Measurements from ENCODE around the gene MYH8.

Gene MYH8

DNA sequence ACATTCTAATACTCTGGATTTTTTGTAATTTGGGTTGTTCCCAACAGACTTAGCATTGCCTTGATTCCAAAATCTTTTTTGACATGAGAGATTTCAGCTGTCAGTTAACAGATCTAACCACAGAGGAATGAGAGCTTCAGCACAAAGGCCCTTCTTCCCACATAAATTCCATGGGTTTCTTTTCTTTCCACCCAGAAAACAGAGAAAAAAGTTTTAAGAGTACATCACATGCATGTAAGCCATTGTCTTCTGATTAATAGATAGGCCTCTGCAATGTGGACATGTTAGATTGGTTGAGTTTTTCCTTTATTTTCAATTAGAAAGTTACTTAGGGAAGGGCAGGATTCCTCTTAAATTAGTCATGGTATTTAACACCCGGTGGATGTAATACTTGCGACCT, 939 bp downstream of the MYH8 start:
- H3K79me2 ChIP-seq (ENCODE audit: insufficient read depth, low read depth): no peaks in the 10 kb centered on the region
- no peaks in the 10 kb centered on the region for H4K20me1 ChIP-seq (ENCODE audit: insufficient read depth)
- no peak overlapping the region for H3K4me3 ChIP-seq (IDR thresholded peaks at IDR 0.05; ENCODE audit: insufficient read depth, low read depth, low read length)
- no peak for TF ChIP-seq CTCF (conservative IDR thresholded peaks at IDR 0.05; ENCODE audit: low read depth, low read length)
- H3K27ac ChIP-seq: no peak overlapping the region
- H3K27me3 ChIP-seq (ENCODE audit: insufficient read depth, low read depth): no peaks in the 10 kb centered on the region
- no peak overlapping the region for H3K9ac ChIP-seq
- no peak overlapping the region for H2AFZ ChIP-seq (ENCODE audit: low read depth)
- H3K4me1 ChIP-seq (ENCODE audit: low read depth, poor library complexity, severe bottlenecking): peaks cover 6% of the 10 kb centered on the region
- H3K36me3 ChIP-seq (ENCODE audit: insufficient read depth): no peaks in the 10 kb centered on the region
- H3K4me2 ChIP-seq: no peak overlapping the region

DNA sequence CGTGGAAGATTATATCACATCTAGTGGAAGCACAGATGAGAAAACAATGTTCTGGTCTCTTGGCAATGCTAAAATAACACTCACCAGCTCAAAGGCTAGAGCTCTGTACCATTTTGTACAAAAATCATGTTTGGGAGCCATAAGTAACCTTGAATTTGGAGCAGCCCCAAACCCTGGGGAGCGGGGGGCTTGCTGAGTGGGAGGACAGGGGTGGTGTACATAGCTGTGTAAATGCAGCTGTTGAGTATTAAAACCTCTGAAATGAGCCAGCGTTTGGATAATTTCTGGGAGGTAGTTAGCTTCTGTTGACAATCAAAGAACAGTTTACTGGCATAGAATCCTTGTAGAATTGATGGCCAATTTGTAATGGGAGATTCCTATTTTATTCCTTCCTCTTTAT, 4.3 kb downstream of the MYH8 start:
- H4K20me1 ChIP-seq (ENCODE audit: insufficient read depth): no peaks in the 10 kb centered on the region
- no peaks in the 10 kb centered on the region for H3K27me3 ChIP-seq (ENCODE audit: insufficient read depth, low read depth)
- H3K9ac ChIP-seq: no peak overlapping the region
- no peak overlapping the region for H3K4me2 ChIP-seq
- no peaks in the 10 kb centered on the region for H3K36me3 ChIP-seq (ENCODE audit: insufficient read depth)
- H3K4me1 ChIP-seq (ENCODE audit: low read depth, poor library complexity, severe bottlenecking): peaks cover 6% of the 10 kb centered on the region
- no peak for TF ChIP-seq CTCF (conservative IDR thresholded peaks at IDR 0.05; ENCODE audit: low read depth, low read length)
- H2AFZ ChIP-seq (ENCODE audit: low read depth): no peak overlapping the region
- no peak overlapping the region for H3K4me3 ChIP-seq (IDR thresholded peaks at IDR 0.05; ENCODE audit: insufficient read depth, low read depth, low read length)
- no peaks in the 10 kb centered on the region for H3K79me2 ChIP-seq (ENCODE audit: insufficient read depth, low read depth)
- no peak overlapping the region for H3K27ac ChIP-seq

- Histone ChIP-seq H3K4me2 (no peak overlapping the region), H3K36me3 (ENCODE audit: insufficient read depth) (no peaks in the 10 kb centered on the region), H3K9ac (no peak overlapping the region), H4K20me1 (ENCODE audit: insufficient read depth) (no peaks in the 10 kb centered on the region), H3K79me2 (ENCODE audit: insufficient read depth, low read depth) (no peaks in the 10 kb centered on the region), H3K27ac (no peak overlapping the region), H3K4me1 (ENCODE audit: low read depth, poor library complexity, severe bottlenecking) (no peaks in the 10 kb centered on the region), H2AFZ (ENCODE audit: low read depth) (no peak overlapping the region), H3K27me3 (ENCODE audit: insufficient read depth, low read depth) (no peaks in the 10 kb centered on the region), H3K4me3 (IDR thresholded peaks at IDR 0.05; ENCODE audit: insufficient read depth, low read depth, low read length) (no peak overlapping the region)
- no peak for TF ChIP-seq CTCF (conservative IDR thresholded peaks at IDR 0.05; ENCODE audit: low read depth, low read length)
These were observed 6.6 kb downstream of the MYH8 start for GRCh38 chr17:10415161-10415560.

GRCh38 chr17:10403589-10403988, 18.2 kb downstream of the MYH8 start:
- no peak overlapping the region for H3K27ac ChIP-seq
- no peaks in the 10 kb centered on the region for H4K20me1 ChIP-seq (ENCODE audit: insufficient read depth)
- no peak for TF ChIP-seq CTCF (conservative IDR thresholded peaks at IDR 0.05; ENCODE audit: low read depth, low read length)
- no peaks in the 10 kb centered on the region for H3K4me1 ChIP-seq (ENCODE audit: low read depth, poor library complexity, severe bottlenecking)
- H3K9ac ChIP-seq: no peak overlapping the region
- H3K4me3 ChIP-seq (IDR thresholded peaks at IDR 0.05; ENCODE audit: insufficient read depth, low read depth, low read length): no peak overlapping the region
- no peak overlapping the region for H3K4me2 ChIP-seq
- H2AFZ ChIP-seq (ENCODE audit: low read depth): no peak overlapping the region
- H3K36me3 ChIP-seq (ENCODE audit: insufficient read depth): no peaks in the 10 kb centered on the region
- H3K27me3 ChIP-seq (ENCODE audit: insufficient read depth, low read depth): no peaks in the 10 kb centered on the region
- H3K79me2 ChIP-seq (ENCODE audit: insufficient read depth, low read depth): no peaks in the 10 kb centered on the region

DNA sequence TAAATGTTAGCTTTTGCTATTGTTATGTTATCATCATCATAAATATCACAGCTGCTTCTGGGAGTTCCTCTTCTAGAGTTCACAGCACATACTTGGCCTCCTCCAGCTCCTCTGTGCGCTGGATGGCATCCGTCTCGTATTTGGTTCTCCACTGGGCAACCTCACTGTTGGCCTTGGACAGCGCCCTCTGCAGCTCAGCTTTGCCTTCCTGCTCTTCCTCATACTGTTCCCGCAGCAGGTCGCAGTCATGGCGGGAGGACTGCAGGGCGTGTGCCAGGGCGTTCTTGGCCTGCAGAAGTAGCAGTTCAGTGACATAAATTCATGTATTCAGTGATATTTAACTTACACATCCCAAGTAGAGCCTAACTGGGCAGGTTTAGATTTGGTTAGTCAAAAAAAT, 23.4 kb downstream of the MYH8 start:
- no peaks in the 10 kb centered on the region for H3K36me3 ChIP-seq (ENCODE audit: insufficient read depth)
- no peak overlapping the region for H2AFZ ChIP-seq (ENCODE audit: low read depth)
- no peaks in the 10 kb centered on the region for H3K4me1 ChIP-seq (ENCODE audit: low read depth, poor library complexity, severe bottlenecking)
- TF ChIP-seq CTCF (conservative IDR thresholded peaks at IDR 0.05; ENCODE audit: low read depth, low read length): no peak
- H3K27ac ChIP-seq: no peak overlapping the region
- H3K9ac ChIP-seq: no peak overlapping the region
- no peak overlapping the region for H3K4me2 ChIP-seq
- no peaks in the 10 kb centered on the region for H4K20me1 ChIP-seq (ENCODE audit: insufficient read depth)
- no peaks in the 10 kb centered on the region for H3K27me3 ChIP-seq (ENCODE audit: insufficient read depth, low read depth)
- H3K4me3 ChIP-seq (IDR thresholded peaks at IDR 0.05; ENCODE audit: insufficient read depth, low read depth, low read length): no peak overlapping the region
- H3K79me2 ChIP-seq (ENCODE audit: insufficient read depth, low read depth): no peaks in the 10 kb centered on the region

All from KMS-11 (cell line).